BJ (cell line): Measurements from ENCODE around the gene GTSE1. TPM values are rescaled to one million over a fixed set of nuclear protein-coding genes. Genes with fewer than 3 reads are reported as not detected.

Source experiments
- CTCF ChIA-PET: fragments of 350-600 bp; formaldehyde crosslinking; extraction: SDS; loops from one replicate; lab custom pipeline; 2021; ENCODE audit warnings: antibody characterized with exemption, inconsistent platforms; lab: Yijun Ruan, JAX
- POLR2A ChIA-PET: fragments of 300-600 bp; sonication (Branson Sonifier 250); formaldehyde crosslinking; extraction: SDS; loops from one replicate; lab custom pipeline; 2021; ENCODE audit warnings: antibody characterized with exemption; lab: Charles Lee
- DNase-seq: peaks from one replicate; pipeline ENCODE4 v3.0.0-alpha.2; 2011; ENCODE audit warnings: low read depth
- H3K27me3 ChIP-seq: 2 replicates; pipeline ENCODE4 v1.6.0; 2011; ENCODE audit warnings: low read length; ENCODE audit not compliant: control insufficient read depth, insufficient read depth
- H3K36me3 ChIP-seq: 2 replicates; pipeline ENCODE4 v1.5.1; 2011; ENCODE audit warnings: low read length; ENCODE audit not compliant: control insufficient read depth, insufficient read depth
- H3K4me3 ChIP-seq: 2 replicates; pipeline ENCODE4 v1.5.1; 2011; ENCODE audit warnings: low read depth, mild to moderate bottlenecking, control low read depth, low read length
- CTCF ChIP-seq: IDR thresholded peaks from 2 replicates; pipeline ENCODE4 v1.5.1; 2011; ENCODE audit warnings: low read depth, mild to moderate bottlenecking, control low read depth, inconsistent platforms, low read length, moderate library complexity; ENCODE audit not compliant: insufficient read depth
- polyA plus RNA-seq: library from polyadenylated mRNA; depleted of rRNA; stranded (reverse); fragments of >200 nt; gene quantifications from 2 replicates; pipeline ENCODE4 v1.2.3, GENCODE V29; 2011

GTSE1 gene
- polyA plus RNA-seq, 1 experiment = 12.2 TPM

DNA sequence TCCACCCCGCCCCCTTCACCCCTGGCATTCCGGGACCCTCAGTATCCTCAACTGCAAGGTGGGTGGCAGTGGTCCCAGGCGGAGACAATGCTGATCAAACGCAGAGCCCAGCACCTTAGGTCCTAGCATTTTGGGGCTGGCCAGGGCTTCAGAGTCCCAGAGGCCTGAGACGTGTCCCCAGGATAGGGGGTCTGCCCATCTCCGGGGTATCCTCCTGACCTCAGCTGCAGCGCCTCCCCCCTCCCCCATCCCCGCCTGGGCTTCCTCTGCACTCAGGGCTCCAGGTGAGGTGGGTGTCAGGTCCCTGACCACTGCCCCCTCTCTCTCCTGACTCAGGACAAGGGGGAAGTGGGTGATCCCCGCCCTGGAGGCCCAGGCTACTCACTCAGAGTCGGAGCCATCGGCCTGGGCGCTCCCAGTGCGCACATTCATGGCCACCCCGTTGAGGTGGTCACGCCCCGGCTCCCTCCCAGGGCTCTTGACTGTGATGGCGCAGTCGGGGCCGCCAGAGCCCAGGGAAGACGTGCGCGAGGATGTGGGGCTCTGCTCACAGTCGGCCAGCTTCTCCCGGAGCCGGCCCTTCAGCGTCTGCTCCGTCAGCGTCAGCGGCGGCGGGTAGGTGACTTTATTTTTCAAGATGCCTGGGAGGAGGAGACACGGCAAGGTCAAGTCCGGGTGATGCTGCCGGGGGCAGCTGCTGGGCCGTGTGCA is 67.1 kb downstream of the GTSE1 start:
- Histone ChIP-seq H3K4me3 (no peak overlapping the region), H3K27me3 (no peaks in the 10 kb centered on the region), H3K36me3 (peaks cover 1% of the 10 kb centered on the region)
- CTCF ChIA-PET = interaction anchor here (2.8 kb wide), 1 partner anchor 179 kb away, joined by 13 read pairs; no protein-coding TSS in a partner anchor
- TF ChIP-seq CTCF = no peak
- POLR2A ChIA-PET = no interaction called here
- no peak for DNase-seq

- no peak for DNase-seq
- ChIA-PET CTCF (interaction anchor here (1.2 to 2.8 kb wide), 2 partner anchors 178 to 181 kb away, joined by 4 to 13 read pairs; no protein-coding TSS in a partner anchor), POLR2A (no interaction called here)
- Histone ChIP-seq H3K36me3 (no peaks in the 10 kb centered on the region; the same call in none of the 2 replicates), H3K4me3 (no peak overlapping the region), H3K27me3 (no peaks in the 10 kb centered on the region)
- TF ChIP-seq CTCF = no peak
These were observed 67.9 kb downstream of the GTSE1 start for GRCh38 chr22:46364341-46365165.

- no peak for DNase-seq
These were observed 68.5 kb downstream of the GTSE1 start for GRCh38 chr22:46365166-46365624.

DNA sequence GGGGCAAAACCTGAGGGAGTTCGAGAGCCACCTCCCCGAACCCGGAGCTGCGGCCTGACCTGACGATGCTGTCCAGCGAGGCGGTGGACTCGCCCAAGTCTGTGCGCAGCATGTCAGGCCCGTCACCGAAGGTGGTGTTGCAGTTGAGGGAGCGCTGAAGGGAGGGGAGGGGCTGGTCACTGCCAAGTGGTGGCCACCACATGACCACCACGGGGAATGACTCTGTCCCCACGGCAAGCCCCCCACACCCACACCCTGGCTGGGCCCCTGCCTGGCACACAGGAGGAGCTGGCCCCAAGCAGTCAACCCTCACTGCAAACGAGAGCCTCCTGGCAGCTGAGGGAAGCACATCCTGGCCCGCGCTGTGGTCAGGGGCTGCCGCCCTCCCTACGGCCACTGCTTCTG is 69.7 kb downstream of the GTSE1 start:
- no peak for DNase-seq
- CTCF ChIA-PET = interaction anchor here (0.9 to 8.0 kb wide), 4 partner anchors 10 to 174 kb away, joined by 3 to 211 read pairs (median 10); partner anchors contain the start of gene CELSR1
- POLR2A ChIA-PET = no interaction called here
- Histone ChIP-seq H3K36me3 (no peaks in the 10 kb centered on the region; the same call in none of the 2 replicates), H3K27me3 (no peaks in the 10 kb centered on the region), H3K4me3 (no peak overlapping the region)
- TF ChIP-seq CTCF = no peak

More at GRCh38 chr22:46365166-46365624, 68.5 kb downstream of the GTSE1 start:
- TF ChIP-seq CTCF = no peak
- no peaks in the 10 kb centered on the region for H3K27me3 ChIP-seq
- POLR2A ChIA-PET = no interaction called here
- no peak overlapping the region for H3K4me3 ChIP-seq
- CTCF ChIA-PET = interaction anchor here (1.2 to 2.8 kb wide), 2 partner anchors 177 to 181 kb away, joined by 4 to 13 read pairs; no protein-coding TSS in a partner anchor
- H3K36me3 ChIP-seq = no peaks in the 10 kb centered on the region; the same call in none of the 2 replicates
